PC-3 (cell line): ENCODE results near the gene HACD4.
"Not testable (repeated sequence)": the region's sequence is repeated elsewhere in the genome, so short reads cannot be mapped to it uniquely, and the experiment has no call there.

Experiments used
- CTCF ChIP-seq: fragments of 300-600 bp; sonication (generic); conservative IDR thresholded peaks from 2 replicates; pipeline ENCODE4 v1.5.1; 2017; ENCODE audit warnings: antibody characterized with exemption, low read depth, mild to moderate bottlenecking, low read length
- EZH2 ChIP-seq: fragments of 300-600 bp; sonication (generic); IDR thresholded peaks from one replicate; pipeline ENCODE4 v1.6.1; 2017; ENCODE audit warnings: antibody characterized with exemption, mild to moderate bottlenecking, low read length; ENCODE audit not compliant: unreplicated experiment
- EZH2phosphoT487 ChIP-seq: fragments of 300-600 bp; sonication (generic); IDR thresholded peaks from 2 replicates; pipeline ENCODE4 v1.6.1; 2018; ENCODE audit warnings: mild to moderate bottlenecking, antibody characterized with exemption, low read length, borderline replicate concordance

- TF ChIP-seq CTCF, EZH2, EZH2phosphoT487: not testable (repeated sequence)
These were observed 58.0 kb downstream of the HACD4 start for GRCh38 chr9:20973246-20973947.
